A549 (cell line): Measurements from ENCODE around the gene FKBP2. TPM values are rescaled to one million over a fixed set of nuclear protein-coding genes. Genes with fewer than 3 reads are reported as not detected.

Experiments
- ATAC-seq, 2 experiments: fragments of 200-7000 bp in 1 of 2; fragments of >200 bp in 1 of 2; cut with Nextera tagmentation in 1 of 2; cut with Tn5 transposase in 1 of 2; 3 replicates each; pipeline versions ENCODE4 v1.8.0 to v1.9.1; 2018 to 2020; ENCODE audit warnings: mild to moderate bottlenecking in 1 of 2, moderate library complexity in 1 of 2
- CTCF ChIA-PET: fragments of 300-600 bp; sonication (Branson Sonifier 250); formaldehyde crosslinking; extraction: SDS; loops from one replicate; lab custom pipeline; 2021; ENCODE audit warnings: antibody characterized with exemption, inconsistent platforms; lab: Yijun Ruan, JAX
- POLR2A ChIA-PET: fragments of 350-600 bp; formaldehyde crosslinking; extraction: SDS; loops from one replicate; lab custom pipeline; 2021; ENCODE audit warnings: antibody characterized with exemption, inconsistent platforms; lab: Yijun Ruan, JAX
- DNase-seq, 2 experiments: peaks; one replicate each; pipeline versions ENCODE4 v3.0.0 to v3.0.0-alpha.2; 2011 to 2016; ENCODE audit warnings: low read depth in 1 of 2, low spot score in 1 of 2
- FAIRE-seq: peaks from 2 replicates; lab custom pipeline; 2011; peaks lifted over from hg19 to GRCh38; lab: Jason Lieb, UNC
- H3K27ac ChIP-seq, 2 experiments: fragments of >200 bp; sonication (Bioruptor Twin); formaldehyde crosslinking; 3 replicates each; pipeline ENCODE4 v1.5.1; 2016 to 2017
- H3K4me1 ChIP-seq: fragments of >200 bp; sonication (Bioruptor Twin); formaldehyde crosslinking; 3 replicates; pipeline ENCODE4 v1.6.1; 2016
- H3K4me2 ChIP-seq: fragments of >200 bp; sonication (Bioruptor Twin); formaldehyde crosslinking; 3 replicates; pipeline ENCODE4 v1.6.1; 2016
- H3K4me3 ChIP-seq: fragments of >200 bp; sonication (Bioruptor Twin); formaldehyde crosslinking; 3 replicates; pipeline ENCODE4 v1.5.1; 2016
- H3K9me3 ChIP-seq: fragments of >200 bp; sonication (Bioruptor Twin); formaldehyde crosslinking; 3 replicates; pipeline ENCODE4 v1.6.1; 2016
- ATOH8 ChIP-seq: fragments of 250-450 bp; sonication (Bioruptor Pico); IDR thresholded peaks from 2 replicates; pipeline ENCODE4 v1.5.0; 2020; ENCODE audit warnings: low read depth, mild to moderate bottlenecking, moderate library complexity
- BHLHE40 ChIP-seq: IDR thresholded peaks from 2 replicates; pipeline ENCODE4 v1.6.1; 2012; ENCODE audit warnings: low read depth, low read length, inconsistent platforms
- CBX8 ChIP-seq: fragments of 200-600 bp; sonication (generic); IDR thresholded peaks from 2 replicates; pipeline ENCODE4 v1.6.1; 2016
- CEBPB ChIP-seq, 2 experiments: fragments of >200 bp in 1 of 2; sonication (Bioruptor Twin) in 1 of 2; formaldehyde crosslinking in 1 of 2; IDR thresholded peaks; 2 replicates each; pipeline ENCODE4 v1.6.1; 2012 to 2016
- CHD2 ChIP-seq: fragments of 150-350 bp; IDR thresholded peaks from 2 replicates; pipeline ENCODE4 v1.6.1; 2014; ENCODE audit warnings: low read length; ENCODE audit not compliant: partially characterized antibody
- E2F6 ChIP-seq: IDR thresholded peaks from 2 replicates; pipeline ENCODE4 v1.6.1; 2012; ENCODE audit warnings: low read depth, borderline replicate concordance
- EHMT2 ChIP-seq: fragments of 200-600 bp; sonication (generic); IDR thresholded peaks from 2 replicates; pipeline ENCODE4 v1.6.1; 2016; ENCODE audit warnings: antibody characterized with exemption, low read depth, mild to moderate bottlenecking, moderate library complexity
- ELK1 ChIP-seq: fragments of 150-350 bp; IDR thresholded peaks from 2 replicates; pipeline ENCODE4 v1.6.1; 2014; ENCODE audit warnings: low read depth, mild to moderate bottlenecking, low read length
- EP300 ChIP-seq, 2 experiments: fragments of >200 bp; sonication (Bioruptor Twin); formaldehyde crosslinking; IDR thresholded peaks; 2 replicates in 1 of 2; 3 replicates in 1 of 2; pipeline ENCODE4 v1.6.1; 2016 to 2017
- ESRRA ChIP-seq: fragments of 150-350 bp; IDR thresholded peaks from 2 replicates; pipeline ENCODE4 v1.6.1; 2014; ENCODE audit warnings: mild to moderate bottlenecking, low read length, borderline replicate concordance
- FOSB ChIP-seq: fragments of 250-450 bp; sonication (Bioruptor Pico); IDR thresholded peaks from 2 replicates; pipeline ENCODE4 v1.5.0; 2020; ENCODE audit warnings: mild to moderate bottlenecking, moderate library complexity
- HDAC2 ChIP-seq: fragments of 200-600 bp; sonication (generic); IDR thresholded peaks from 2 replicates; pipeline ENCODE4 v1.6.1; 2016
- HOXB5 ChIP-seq: fragments of 250-450 bp; sonication (Bioruptor Pico); IDR thresholded peaks from 2 replicates; pipeline ENCODE4 v1.5.0; 2020; ENCODE audit warnings: mild to moderate bottlenecking, moderate library complexity
- MAFK ChIP-seq: fragments of 450-650 bp; IDR thresholded peaks from 2 replicates; pipeline ENCODE4 v1.6.1; 2014; ENCODE audit not compliant: partially characterized antibody
- MAX ChIP-seq: IDR thresholded peaks from 2 replicates; pipeline ENCODE4 v1.6.1; 2012
- MYC ChIP-seq: IDR thresholded peaks from 2 replicates; pipeline ENCODE4 v1.6.1; 2012; ENCODE audit warnings: mild to moderate bottlenecking, inconsistent platforms, low read length, improper control_type of control experiment, borderline replicate concordance
- NFE2L2 ChIP-seq: fragments of 150-350 bp; conservative IDR thresholded peaks from 2 replicates; pipeline ENCODE4 v1.6.1; 2014; ENCODE audit warnings: low read length
- NR3C1 ChIP-seq: fragments of >200 bp; sonication (Bioruptor Twin); formaldehyde crosslinking; IDR thresholded peaks from 3 replicates; pipeline ENCODE4 v1.6.1; 2017
- POLR2A ChIP-seq: IDR thresholded peaks from 2 replicates; pipeline ENCODE4 v1.6.1; 2012; ENCODE audit warnings: mild to moderate bottlenecking, low read length
- POLR2AphosphoS2 ChIP-seq: conservative IDR thresholded peaks from 2 replicates; pipeline ENCODE4 v1.6.1; 2012; ENCODE audit warnings: low read length, improper control_type of control experiment, inconsistent platforms
- REST ChIP-seq: fragments of 200-600 bp; sonication (generic); IDR thresholded peaks from 2 replicates; pipeline ENCODE4 v1.6.1; 2016; ENCODE audit warnings: antibody characterized with exemption, mild to moderate bottlenecking, moderate library complexity
- SMC3 ChIP-seq: fragments of >200 bp; sonication (Bioruptor Twin); formaldehyde crosslinking; IDR thresholded peaks from 3 replicates; pipeline ENCODE4 v1.6.1; 2018; ENCODE audit warnings: inconsistent platforms
- TFCP2L1 ChIP-seq: fragments of 250-450 bp; sonication (Bioruptor Pico); IDR thresholded peaks from 2 replicates; pipeline ENCODE4 v1.5.0; 2021; ENCODE audit warnings: mild to moderate bottlenecking
- TP53 ChIP-seq: fragments of 250-450 bp; sonication (Bioruptor Pico); IDR thresholded peaks from 2 replicates; pipeline ENCODE4 v1.5.0; 2021; ENCODE audit warnings: mild to moderate bottlenecking, moderate library complexity
- USF2 ChIP-seq: fragments of 450-650 bp; IDR thresholded peaks from 2 replicates; pipeline ENCODE4 v1.6.1; 2014; ENCODE audit warnings: antibody characterized with exemption
- WGBS: methylation state at CpG from one replicate; pipeline ENCODE4 v1.1.6; 2017; ENCODE audit errors: missing lambda C conversion rate; 5-methylcytosine and 5-hydroxymethylcytosine counted together
- polyA plus RNA-seq, 4 experiments: library from polyadenylated mRNA; depleted of rRNA in 3 of 4; stranded (reverse); fragments of >200 nt; fragmentation: RNase III in 1 of 4; extraction: RNeasy Plus Mini Kit Qiagen cat#74134 plus additional on column Dnase treatment in 1 of 4; gene quantifications; 2 replicates in 3 of 4; 3 replicates in 1 of 4; pipeline ENCODE4 v1.2.3, GENCODE V29; 2011 to 2017

The FKBP2 gene
- polyA plus RNA-seq, 2 of the 4 experiments (the other 2 are of a cell fraction): 40.5 to 131 TPM

GRCh38 chr11:64256300-64256699, 15.4 kb downstream of the FKBP2 start:
- DNase-seq (no peak), FAIRE-seq (no peak), ATAC-seq (no peak)
- CTCF ChIA-PET: interaction anchor here (1.1 to 6.4 kb wide), 6 partner anchors 10 to 193 kb away, joined by 3 to 76 read pairs (median 6); partner anchors contain the start of genes CATSPERZ, ESRRA and PPP1R14B
- POLR2A ChIA-PET: no interaction called here
- no peak overlapping the region for H3K4me3 ChIP-seq
- peaks cover 17% of the 10 kb centered on the region for H3K4me1 ChIP-seq
- H3K9me3 ChIP-seq: no peaks in the 10 kb centered on the region
- H3K27ac ChIP-seq: no peak overlapping the region
- H3K4me2 ChIP-seq: no peak overlapping the region
- WGBS: 96% methylated on average over 10 of the region's 15 CpGs
- TF ChIP-seq EP300 (IDR thresholded peaks at IDR 0.05) (no peak), HDAC2 (no peak), NR3C1 (no peak), E2F6 (no peak), POLR2AphosphoS2 (no peak), CHD2 (no peak), MYC (no peak), ELK1 (no peak), FOSB (CRISPR knock-in tag) (no peak), MAFK (no peak), POLR2A (no peak), ESRRA (no peak), TFCP2L1 (CRISPR knock-in tag) (no peak)

GRCh38 chr11:64258356-64258755, 17.5 kb downstream of the FKBP2 start:
- WGBS: 90% methylated on average over 23 of the region's 24 CpGs
- no peak for DNase-seq
- no peak for TF ChIP-seq CEBPB (IDR thresholded peaks at IDR 0.05)
- TF ChIP-seq USF2: no peak
- TF ChIP-seq TP53 (CRISPR knock-in tag): no peak
- TF ChIP-seq CBX8: no peak
- no peak for TF ChIP-seq MAX
- TF ChIP-seq, all 56 proteins: peak for 0
- no peak for FAIRE-seq
- no peak for ATAC-seq
- H3K27ac ChIP-seq: no peak overlapping the region
- H3K4me1 ChIP-seq: peaks cover 6% of the 10 kb centered on the region; the same call in 1 of the 3 replicates
- no peaks in the 10 kb centered on the region for H3K9me3 ChIP-seq
- ChIA-PET CTCF (interaction anchor here (0.6 to 16.0 kb wide), 4 partner anchors 11 to 629 kb away, joined by 3 to 220 read pairs (median 40); partner anchors contain the start of genes CATSPERZ, ESRRA, PLCB3 and PPP1R14B), POLR2A (no interaction called here)
- no peak overlapping the region for H3K4me3 ChIP-seq
- H3K4me2 ChIP-seq: no peak overlapping the region

GRCh38 chr11:64258946-64259532, 18.1 kb downstream of the FKBP2 start:
- H3K4me1 ChIP-seq: peaks cover 4% of the 10 kb centered on the region; the same call in 1 of the 3 replicates
- CTCF ChIA-PET: interaction anchor here (1.5 to 16.0 kb wide), 3 partner anchors 11 to 44 kb away, joined by 3 to 220 read pairs (median 76); partner anchors contain the start of genes CATSPERZ, ESRRA, PLCB3 and PPP1R14B
- TF ChIP-seq SMC3: no peak
- TF ChIP-seq ATOH8 (CRISPR knock-in tag): no peak
- no peak for TF ChIP-seq HOXB5
- TF ChIP-seq REST: no peak
- no peak for TF ChIP-seq TFCP2L1 (CRISPR knock-in tag)
- no peak for TF ChIP-seq MYC
- no peak for TF ChIP-seq CHD2
- no peak for TF ChIP-seq BHLHE40
- TF ChIP-seq EHMT2: no peak
- no peak for TF ChIP-seq USF2
- no peak for TF ChIP-seq NFE2L2
- no peaks in the 10 kb centered on the region for H3K9me3 ChIP-seq
- no peak overlapping the region for H3K4me2 ChIP-seq
- ATAC-seq (no peak), FAIRE-seq (no peak), DNase-seq (no peak)
- 94% methylated on average over 32 of the region's 32 CpGs for WGBS
- H3K27ac ChIP-seq: no peak overlapping the region
- H3K4me3 ChIP-seq: no peak overlapping the region
- POLR2A ChIA-PET: no interaction called here
